Skin of body (tissue), 2 donors: ENCODE results near the gene UNC79. TPM values are rescaled to one million over a fixed set of nuclear protein-coding genes. Genes with fewer than 3 reads are reported as not detected.
"Not testable (repeated sequence)": the region's sequence is repeated elsewhere in the genome, so short reads cannot be mapped to it uniquely, and the experiment has no call there.

Source experiments
- DNase-seq: peaks from one replicate; lab custom pipeline; 2025; lab: John Stamatoyannopoulos, UW
- total RNA-seq: library from RNA; depleted of rRNA; stranded (reverse); fragments of >200 nt; gene quantifications from one replicate; pipeline ENCODE4 v1.2.3, GENCODE V29; 2014

UNC79 gene
- total RNA-seq, 1 donor from 2014 or later = 0.39 TPM

DNA sequence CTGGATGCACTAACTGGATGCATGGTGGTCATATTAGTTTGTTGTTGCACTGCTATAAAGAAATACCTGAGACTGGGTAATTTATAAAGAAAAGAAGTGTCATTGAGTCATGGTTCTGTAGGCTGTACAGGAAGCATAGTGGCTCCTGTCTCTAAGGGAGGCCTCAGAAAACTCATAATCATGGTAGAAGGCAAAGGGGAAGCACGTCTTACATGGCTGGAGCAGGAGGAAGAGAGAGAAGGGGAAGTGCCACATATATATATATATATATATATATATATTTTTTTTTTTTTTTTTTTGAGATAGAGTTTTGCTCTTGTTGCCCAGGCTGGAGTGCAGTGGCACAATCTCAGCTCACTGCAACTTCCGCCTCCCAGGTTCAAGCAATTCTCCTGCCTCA is 62.9 kb downstream of the UNC79 start:
- DNase-seq = not testable (repeated sequence)

DNA sequence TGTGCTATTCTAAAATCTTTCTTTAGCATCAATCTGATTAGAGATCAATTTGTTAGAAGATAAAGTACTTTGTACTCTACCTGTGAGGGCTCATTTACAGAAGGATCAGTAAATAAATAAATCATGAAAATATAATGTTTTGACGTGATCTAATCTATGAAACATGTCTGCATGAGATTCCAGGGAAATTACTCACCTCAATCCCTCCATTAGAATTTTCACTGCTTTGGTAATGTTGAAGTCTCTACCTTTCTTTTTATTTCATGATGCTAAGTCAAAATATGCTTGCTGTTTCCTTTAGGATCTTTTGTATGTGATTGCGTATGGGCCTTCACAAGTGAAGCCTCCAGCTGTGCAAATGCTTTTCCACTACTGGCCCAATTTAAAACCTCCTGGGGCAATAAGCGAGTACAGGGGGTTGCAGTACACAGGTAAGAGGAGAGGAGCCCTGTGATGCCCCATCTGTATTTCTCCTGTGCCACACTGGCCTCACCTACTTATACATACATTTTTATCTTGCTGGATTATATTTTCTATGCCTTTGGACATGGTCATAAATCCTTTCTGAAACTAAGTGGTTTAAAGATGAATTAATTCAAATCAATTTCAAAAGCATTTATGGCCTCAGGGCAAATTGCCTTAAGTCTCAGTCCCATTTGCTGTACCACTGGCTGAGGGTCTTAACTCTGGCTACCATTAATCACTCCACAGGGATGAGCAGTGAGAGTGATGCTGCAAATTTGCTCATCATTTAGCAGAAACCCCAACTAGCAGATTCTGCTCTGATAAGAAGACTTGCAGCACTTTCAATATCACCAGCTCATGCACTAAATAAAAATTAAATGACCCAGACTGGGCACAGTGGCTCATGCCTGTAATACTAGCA is 66.4 kb downstream of the UNC79 start:
- no peak for DNase-seq

DNA sequence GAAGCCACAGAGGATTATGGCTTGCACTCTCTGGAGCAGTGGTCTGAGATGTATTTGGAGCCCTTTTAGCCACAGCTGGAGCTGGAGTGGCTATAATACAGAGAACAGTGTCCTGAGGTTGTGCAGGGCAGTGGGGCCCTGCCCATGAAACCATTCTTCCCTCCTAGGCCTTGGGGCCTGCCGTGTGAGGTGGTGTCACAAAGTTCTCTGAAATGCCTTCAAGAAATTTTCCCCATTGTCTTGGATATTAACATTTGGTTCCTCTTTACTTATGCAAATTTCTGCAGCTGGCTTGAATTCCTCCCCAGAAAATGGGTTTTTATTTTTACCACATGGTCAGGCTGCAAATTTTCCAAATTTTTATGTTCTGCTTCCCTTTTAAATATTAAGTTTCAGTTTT is 79.3 kb downstream of the UNC79 start:
- DNase-seq = peak; percentile 50

DNA sequence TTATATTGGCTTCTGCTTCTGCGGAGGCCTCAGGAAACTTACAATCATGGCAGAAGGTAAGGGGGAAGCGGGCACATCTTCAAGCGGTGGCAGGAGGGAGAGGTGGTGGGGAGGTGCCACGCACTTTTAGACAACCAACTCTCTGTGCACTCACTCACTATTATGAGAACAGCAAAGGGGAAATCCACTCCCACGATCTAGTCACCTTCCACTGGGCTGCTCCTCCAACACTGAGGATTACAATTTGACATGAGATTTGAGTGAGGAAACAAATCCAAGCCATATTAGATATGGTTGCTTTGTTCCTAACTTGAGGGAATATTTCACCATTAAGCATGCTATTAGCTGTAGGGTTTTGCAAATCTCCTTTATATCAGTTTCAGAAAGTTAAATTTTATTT is 80.3 kb downstream of the UNC79 start:
- no peak for DNase-seq

DNA sequence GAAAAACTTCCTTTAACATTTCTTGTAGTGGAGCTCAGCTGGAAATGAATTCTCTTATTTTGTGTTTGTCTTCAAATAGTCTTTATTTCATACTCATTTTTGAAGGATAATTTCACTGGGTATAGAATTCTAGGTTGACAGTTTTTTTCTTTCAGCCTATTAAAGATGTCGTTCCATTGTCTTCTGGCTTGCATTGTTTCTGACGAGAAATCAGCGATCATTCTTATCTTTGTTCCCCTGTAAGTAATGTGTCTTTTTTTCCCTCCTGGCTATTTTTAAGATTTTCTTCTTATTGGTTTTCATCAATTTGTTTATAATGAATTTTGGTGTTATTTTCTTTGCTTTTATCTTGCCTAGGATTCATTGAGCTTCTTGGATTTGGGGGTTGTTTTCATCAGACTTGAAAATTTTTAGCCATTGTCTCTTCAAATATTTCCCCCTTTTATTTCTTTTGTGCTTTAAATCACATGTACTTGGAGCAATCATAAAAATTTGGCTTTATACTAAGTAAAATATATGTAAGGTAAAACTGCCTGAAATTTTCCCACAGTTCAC is 89.4 kb downstream of the UNC79 start:
- DNase-seq = no peak

DNA sequence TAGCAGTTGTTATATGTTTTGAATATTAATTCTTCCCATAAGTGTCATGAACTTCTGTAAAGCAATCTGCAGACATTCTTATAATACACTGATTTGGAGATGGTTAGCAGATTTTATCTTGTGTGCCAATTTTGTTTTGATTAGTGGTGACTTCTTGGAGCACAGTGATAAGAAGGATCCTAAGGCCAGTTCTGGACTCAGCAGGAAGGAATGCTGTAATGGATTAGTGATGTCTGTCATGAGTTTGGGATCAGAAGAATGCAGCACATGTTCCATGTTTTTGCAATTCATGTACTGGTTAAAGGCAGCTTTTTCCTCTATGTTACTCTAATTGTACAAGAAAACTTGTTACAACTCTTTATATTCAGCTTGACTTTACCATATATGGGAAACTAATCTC is 91.5 kb downstream of the UNC79 start:
- no peak for DNase-seq

DNA sequence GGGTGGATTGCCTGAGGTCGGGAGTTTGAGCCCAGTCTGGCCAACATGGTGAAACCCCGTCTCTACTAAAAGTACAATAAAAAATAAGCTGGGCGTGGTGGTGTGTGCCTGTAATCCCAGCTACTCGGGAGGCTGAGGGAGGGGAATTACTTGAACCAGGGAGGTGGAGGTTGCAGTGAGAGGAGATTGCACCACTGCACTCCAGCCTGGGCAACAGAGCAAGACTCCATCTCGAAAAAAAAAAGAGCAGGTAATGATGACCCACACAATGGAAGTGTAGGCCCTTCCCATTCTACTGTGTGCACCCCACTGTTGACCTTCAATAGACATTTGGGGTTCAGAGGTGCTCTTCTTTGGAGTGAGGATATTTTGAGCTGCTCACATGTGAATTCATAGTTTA is 94.5 kb downstream of the UNC79 start:
- DNase-seq = not testable (repeated sequence)

DNA sequence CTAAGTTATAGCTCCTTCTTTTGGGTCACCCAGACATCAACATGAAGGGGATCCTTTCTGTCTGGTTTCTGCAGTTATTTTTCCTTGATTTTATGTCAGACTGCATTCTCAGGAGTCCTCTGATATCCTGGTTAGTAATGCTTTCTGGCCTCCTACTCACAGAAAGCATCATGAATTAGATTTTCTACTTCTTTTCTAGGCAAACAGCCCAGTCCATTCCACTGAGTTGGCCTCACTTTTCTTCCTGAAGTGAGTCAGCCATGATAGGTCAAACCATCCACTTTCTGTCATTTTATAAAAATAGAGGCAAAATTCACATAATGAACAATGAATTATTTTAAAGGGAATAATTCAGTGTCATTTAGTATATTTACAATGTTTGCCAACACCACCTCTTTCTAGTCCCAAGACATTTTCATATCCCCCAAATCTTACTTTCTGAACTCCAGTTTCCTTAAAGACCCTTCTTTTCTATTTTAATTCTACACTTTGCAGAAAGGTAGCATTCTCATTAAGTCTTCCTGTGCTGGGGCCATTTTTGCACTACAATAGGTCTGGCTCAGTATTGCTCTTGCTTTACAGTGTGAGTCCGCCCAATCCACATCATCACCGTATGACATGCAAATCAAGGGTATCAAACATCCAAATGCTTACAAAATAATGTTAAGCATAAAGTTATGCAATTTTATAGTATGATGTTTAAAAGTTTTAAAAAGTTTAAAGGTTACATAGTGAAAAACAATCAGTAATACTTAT is 95.1 kb downstream of the UNC79 start:
- no peak for DNase-seq

DNA sequence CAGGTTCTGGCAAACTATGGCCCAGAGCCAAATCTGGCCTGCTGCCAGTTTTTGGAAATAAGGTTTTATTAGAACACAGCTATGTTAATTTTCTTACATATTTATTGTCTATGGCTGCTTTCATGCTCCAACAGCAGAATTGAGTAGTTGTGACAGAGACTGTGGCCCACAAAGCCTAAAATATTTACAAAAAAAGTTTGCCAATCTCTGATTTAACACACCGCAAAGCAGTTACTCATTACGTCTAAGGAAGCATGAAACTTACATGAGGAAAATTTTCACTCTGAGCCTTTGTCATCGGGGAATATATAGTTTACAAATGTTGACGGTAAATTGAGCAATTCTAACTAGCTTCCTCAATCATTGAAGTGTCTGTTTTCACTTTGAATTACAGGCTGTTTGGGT is 96.5 kb downstream of the UNC79 start:
- DNase-seq = no peak

DNA sequence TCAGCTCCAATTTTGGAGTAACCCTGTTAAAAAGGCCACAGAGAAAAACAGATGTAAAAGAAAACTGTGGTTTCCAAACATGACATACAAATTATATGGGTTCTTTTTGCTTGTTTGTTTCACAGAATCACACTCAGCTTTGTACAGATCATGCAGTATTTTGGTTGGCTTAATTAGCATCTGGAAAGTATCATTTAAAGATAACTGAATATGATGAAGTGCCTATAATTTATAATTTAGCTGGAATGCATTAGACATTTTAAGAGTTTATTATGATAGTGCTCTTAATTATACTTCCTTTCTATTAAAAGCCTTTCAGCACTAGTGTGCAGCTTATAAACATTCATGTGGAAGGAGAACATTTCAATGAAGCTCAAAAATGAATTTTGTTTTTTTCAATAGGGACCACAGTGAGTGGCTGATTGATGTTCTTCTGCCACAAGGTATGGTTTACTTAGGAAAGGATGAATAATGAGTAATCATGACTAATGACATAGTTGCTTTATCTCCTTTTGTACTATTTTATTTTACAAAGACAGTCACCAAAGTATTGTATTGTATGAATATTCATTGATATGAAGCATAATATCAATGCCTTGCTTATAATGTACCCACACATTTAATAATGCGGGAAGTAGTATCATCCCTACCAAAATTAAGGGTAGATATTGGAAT is 98.3 kb downstream of the UNC79 start:
- peak; percentile 22 for DNase-seq

DNA sequence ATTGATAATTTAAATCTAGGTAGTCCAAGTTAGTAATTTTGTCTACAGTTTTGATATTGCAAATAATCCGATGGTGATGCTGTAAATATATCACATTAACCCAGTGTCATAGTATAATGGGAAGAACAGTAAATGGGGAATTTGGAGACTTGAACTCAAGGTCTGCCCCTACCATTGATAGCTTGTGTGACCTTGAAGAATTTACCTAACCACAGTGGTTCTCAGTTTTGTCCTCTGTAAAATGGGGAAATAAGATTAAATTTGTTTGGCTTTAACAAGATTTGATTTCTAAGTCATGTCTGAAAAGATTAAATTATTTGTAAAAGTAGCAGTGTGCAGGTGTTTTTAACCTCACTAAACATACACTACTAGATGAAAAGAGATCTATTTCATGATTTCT is 100.9 kb downstream of the UNC79 start:
- no peak for DNase-seq

DNA sequence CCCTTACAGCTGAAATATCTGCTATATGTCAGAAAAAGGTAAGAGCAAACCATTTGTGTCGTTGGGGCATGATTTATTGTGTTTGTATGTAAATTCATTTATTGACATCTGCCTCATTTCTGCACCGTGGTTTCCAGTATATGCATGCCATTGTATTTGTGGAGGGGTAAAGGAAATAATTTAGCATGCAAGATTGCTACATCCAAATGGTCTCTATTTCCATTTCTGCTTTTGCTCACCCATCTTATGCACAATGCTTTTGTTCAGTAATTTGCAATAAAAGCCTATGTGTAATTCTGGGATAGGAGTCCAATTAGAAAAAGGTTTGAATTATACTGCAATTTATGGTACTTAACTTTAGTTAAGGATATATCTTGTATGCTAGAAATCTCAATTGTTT is 101.8 kb downstream of the UNC79 start:
- no peak for DNase-seq

DNA sequence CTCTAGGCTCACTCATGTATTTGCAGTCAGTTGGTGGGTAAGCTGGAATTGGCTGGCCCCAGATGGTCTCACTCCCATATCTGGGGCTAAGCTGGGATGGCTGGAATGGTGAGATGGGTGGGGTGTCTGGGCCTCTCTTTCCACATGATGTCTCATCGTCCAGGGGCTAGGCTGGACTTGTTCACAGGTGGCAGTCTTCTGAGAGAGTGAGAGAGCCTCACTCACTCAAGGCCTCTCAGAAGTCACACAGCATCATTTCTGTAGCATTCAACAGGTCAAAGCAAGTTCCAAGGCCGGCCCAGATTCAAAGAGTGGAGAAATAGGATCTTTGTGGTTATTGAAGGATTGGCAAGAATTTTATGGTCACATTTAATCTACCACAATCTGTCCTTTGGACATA is 102.7 kb downstream of the UNC79 start:
- no peak for DNase-seq

DNA sequence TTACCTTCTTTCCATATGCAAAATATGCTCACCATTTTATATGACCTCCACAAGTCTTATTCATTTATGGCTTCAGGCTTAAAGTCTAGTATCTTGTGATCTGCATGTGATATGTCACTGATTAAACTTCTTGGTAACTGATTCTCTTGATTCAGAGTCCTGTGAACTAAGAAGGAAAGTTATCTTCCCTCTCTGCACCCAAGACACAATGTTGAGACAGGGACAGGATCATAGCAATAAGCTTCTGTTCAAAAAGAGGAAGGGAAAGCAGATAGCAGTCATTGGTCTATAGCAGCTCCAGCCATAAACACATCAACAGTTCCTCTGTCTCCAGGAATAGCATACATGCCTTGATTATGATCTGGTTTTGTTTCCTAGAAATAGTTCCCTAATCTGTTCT is 103.1 kb downstream of the UNC79 start:
- DNase-seq = no peak

DNA sequence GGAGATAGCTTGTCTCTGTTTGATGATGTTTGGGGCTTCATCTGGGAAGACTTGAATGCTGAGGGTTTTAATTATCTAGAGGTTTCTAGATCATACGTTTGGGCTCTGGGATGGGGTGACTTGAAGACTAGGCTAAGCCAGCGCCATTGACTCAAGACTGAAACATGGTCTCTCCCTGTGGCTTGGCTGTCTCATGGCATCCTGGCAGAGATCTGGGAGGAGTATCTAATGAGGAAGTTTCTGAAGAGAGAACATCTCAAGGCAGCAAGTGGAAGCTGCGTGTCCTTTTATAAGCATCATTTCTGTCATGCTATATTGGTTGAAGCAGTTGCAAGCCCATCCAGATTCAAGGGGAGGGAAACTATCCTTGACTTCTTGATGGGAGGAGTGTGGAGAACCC is 104.8 kb downstream of the UNC79 start:
- no peak for DNase-seq

DNA sequence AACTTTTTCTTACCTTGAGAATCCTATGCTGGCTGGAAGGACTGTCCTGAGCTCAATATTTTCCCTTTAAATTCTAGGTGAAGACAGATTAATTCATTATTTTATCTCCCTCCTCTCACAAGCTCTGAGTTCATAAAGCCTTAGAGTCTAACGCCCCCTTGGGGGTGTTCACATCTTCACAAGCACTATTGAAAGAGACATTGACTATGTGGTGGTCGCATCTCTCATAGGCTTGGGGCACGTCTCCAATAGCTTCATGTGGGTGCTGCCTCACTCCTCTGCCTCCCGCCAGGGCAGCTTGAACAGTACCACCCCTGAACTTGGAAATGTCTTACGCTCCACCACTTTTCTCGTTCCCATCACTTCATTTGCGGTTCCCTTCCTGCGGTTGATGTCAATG is 106.2 kb downstream of the UNC79 start:
- DNase-seq = no peak

DNA sequence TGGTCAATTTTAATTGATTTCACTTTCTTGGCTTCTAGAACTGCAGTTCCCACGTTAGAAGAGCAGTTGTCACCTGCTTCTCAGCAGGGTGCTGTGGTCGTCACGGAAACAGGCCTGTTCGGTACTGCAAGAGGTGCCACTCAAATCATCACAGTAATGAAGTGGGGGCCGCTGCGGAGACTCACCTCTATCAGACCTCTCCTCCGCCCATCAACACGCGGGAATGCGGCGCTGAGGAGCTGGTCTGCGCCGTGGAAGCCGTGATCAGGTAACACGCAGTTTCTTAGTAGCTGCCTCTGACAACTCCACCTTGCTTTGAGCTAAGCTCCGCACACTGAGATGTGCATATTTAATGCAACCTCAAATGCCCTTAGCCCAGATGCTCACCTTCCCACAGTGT is 107.2 kb downstream of the UNC79 start:
- no peak for DNase-seq

DNA sequence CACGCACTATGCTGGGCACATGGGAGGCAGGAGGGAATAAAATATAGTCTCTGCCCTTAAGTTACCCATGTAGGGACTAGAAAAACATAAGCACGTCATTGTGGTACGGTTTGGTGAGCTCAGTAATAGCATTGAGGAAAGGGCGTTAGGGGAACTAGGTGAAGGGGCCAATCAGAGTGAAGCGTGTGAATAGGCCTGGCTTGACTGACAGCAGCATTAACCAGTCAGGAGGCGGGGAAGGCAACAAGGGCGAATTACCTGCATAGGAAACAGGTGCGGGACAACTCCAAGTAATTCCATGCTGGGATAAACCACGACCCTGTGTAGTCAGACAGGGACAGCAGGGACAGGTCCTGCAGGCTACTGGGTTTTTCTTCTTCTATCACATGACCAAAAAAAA is 107.7 kb downstream of the UNC79 start:
- no peak for DNase-seq

DNA sequence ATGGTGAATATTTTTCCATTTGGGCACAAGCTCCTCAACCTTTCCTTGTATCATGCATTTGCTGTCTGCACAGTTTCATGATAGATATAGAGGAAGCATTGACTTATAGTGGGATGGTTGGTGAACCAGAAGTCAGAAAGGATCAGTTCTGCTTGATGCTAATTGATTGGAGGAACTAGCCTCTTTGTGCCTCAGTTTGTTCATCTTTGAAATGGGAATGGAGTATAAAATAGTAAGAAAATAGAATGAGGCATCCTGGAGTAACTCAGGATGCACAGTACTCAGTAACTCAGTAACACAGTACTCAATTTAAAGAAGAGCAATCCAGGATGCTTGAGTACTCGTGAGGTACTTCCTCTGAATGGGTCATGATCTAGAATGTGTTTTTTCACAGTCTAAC is 109.5 kb downstream of the UNC79 start:
- no peak for DNase-seq

DNA sequence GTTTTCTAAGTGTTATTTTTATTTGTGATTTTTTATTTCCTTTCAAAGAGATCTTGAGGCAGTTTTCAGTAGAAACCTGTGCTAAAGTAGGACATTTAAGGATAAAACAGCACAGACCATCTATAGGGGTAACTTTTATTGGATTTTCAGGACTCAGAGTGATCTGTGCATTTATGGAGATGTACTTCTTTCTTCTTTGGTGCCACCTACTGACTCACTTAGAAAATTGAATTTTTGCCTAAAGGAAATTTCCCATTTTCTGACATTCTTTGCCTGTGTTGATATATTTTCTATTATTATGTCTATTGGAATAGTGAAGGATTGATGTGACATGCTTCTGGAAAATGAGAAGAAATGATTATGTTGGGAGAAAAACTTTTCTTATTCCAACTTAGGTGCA is 113.0 kb downstream of the UNC79 start:
- DNase-seq = no peak

DNA sequence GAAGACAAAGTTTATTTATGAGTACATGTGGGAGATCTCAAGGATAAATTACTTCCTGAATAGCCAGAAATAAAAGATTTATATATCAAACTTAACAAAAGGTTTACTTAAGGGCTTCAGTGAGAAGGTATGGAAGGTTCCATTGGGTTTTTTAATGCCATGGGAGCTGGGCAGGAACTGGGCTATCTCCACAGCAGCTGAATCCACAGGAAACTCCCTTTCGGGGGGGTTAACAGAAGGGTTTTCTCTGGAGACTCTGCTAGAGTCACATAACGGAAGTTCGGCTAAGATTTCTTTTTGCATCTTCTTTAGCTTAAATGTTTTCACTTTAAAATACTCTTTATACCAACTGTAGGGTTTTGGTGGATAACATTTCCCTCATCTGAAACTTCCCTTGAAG is 113.5 kb downstream of the UNC79 start:
- DNase-seq = no peak

DNA sequence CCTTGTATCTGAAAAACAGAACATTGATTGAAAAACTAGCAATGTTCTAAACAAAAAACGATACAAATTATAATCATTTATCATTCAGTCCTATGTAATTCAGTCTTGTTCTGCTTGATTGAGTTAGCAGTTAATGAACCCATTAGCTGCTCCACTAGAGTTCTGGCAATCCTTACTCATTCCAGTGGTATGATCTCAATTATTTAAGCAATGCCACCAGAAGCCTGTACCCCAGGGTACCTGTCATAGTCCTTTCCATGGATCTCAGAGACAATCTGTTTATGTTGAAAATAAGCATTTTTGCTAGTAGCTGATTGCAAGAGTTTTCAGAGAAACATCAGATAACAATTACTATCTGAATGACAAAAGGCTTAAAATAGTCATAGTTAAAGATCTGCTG is 115.9 kb downstream of the UNC79 start:
- DNase-seq = no peak
